Vagina (tissue), 2 donors: ENCODE data around the gene GVQW3.

Experiments used
- POLR2AphosphoS5 ChIP-seq, 2 donors: sonication (generic); formaldehyde crosslinking; IDR thresholded peaks; one replicate each; pipeline ENCODE4 v1.9.0; 2017; ENCODE audit warnings: antibody characterized with exemption in 2 of 2, mild to moderate bottlenecking in 2 of 2, low read depth in 1 of 2; ENCODE audit not compliant: insufficient read depth in 1 of 2
- TF ChIP-seq, protein P1 (sequence below), 3 experiments: fragments of 450-650 bp in 2 of 3; fragments of 200-600 bp in 1 of 3; sonication (generic) in 1 of 3; IDR thresholded peaks; one replicate each; pipeline ENCODE4 v1.5.1; 2017 to 2019; ENCODE audit warnings: antibody characterized with exemption in 3 of 3, mild to moderate bottlenecking in 2 of 3, moderate library complexity in 2 of 3

DNA sequence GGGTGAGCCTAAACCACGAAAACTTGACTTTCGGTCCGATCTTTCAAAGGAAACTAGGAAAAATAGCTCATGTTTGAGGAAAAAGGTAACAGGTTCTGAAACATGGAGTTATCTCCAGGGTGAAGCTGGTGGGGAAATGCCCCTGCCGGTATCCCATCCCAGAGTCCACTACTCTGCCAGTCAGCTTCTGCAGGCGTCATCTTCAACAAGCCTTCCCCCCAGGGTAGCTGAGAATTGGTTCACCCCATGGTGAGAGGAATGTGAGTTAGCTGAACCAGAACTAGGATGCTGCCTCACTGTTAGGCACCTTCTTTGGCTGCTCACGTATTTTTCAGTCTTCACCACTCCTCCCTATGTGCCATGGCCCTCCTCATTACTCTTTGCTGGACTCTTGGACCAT is 1.1 kb downstream of the GVQW3 start:
- TF ChIP-seq, protein P1, sequence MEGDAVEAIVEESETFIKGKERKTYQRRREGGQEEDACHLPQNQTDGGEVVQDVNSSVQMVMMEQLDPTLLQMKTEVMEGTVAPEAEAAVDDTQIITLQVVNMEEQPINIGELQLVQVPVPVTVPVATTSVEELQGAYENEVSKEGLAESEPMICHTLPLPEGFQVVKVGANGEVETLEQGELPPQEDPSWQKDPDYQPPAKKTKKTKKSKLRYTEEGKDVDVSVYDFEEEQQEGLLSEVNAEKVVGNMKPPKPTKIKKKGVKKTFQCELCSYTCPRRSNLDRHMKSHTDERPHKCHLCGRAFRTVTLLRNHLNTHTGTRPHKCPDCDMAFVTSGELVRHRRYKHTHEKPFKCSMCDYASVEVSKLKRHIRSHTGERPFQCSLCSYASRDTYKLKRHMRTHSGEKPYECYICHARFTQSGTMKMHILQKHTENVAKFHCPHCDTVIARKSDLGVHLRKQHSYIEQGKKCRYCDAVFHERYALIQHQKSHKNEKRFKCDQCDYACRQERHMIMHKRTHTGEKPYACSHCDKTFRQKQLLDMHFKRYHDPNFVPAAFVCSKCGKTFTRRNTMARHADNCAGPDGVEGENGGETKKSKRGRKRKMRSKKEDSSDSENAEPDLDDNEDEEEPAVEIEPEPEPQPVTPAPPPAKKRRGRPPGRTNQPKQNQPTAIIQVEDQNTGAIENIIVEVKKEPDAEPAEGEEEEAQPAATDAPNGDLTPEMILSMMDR (IDR thresholded peaks at IDR 0.05) = no peak
- no peak for TF ChIP-seq POLR2AphosphoS5 (IDR thresholded peaks at IDR 0.05; ENCODE audit: insufficient read depth in 1 of 2, low read depth in 1 of 2)
